Measurements from ENCODE around the gene NDST3.

NDST3 gene

DNA sequence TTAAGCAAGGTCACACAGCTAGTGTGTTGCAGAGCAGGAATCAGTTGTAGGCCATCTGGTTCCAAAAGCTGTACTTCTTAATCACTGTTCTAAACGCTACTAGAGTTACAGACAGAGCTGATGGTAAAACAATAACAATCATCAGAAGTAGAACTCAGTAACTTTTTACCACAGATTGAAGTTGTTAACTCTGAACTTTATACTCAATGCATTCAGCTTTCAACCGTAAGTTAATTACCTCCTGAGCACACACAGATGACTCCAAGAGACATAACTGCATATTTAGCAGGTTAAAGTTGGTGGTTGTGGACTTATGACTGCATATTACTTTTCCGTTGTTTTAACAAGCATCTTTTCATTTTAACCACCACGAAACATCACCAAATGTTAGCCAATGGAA lies 191.2 kb downstream of the NDST3 start:
- Histone ChIP-seq H3K9ac (ENCODE audit: low read length) (no peak overlapping the region), H3K9me2 (replicated peaks; ENCODE audit: insufficient read depth, low read length) (no peaks in the 10 kb centered on the region), H3K4me1 (ENCODE audit: low read length) (no peaks in the 10 kb centered on the region), H3K9me3 (replicated peaks; ENCODE audit: insufficient read depth, low read length) (no peaks in the 10 kb centered on the region), H3F3A (ENCODE audit: insufficient read depth, low read length) (no peaks in the 10 kb centered on the region), H3K4me3 (ENCODE audit: low read length) (no peak overlapping the region), H3K27ac (ENCODE audit: low read length) (no peak overlapping the region), H4K20me1 (ENCODE audit: insufficient read depth, low read length) (no peaks in the 10 kb centered on the region), H3K4me2 (ENCODE audit: low read depth, low read length) (no peak overlapping the region), H3K36me3 (replicated peaks; ENCODE audit: insufficient read depth, low read length) (no peaks in the 10 kb centered on the region), H3K27me3 (replicated peaks; ENCODE audit: insufficient read depth, low read length) (no peaks in the 10 kb centered on the region), H2AFZ (ENCODE audit: low read length) (no peak overlapping the region), H3K79me2 (ENCODE audit: low read length) (no peaks in the 10 kb centered on the region)
- no peak for DNase-seq
- TF ChIP-seq EZH2phosphoT487 (IDR thresholded peaks at IDR 0.05; ENCODE audit: low read length) (no peak), EZH2 (optimal IDR thresholded peaks at IDR 0.05; ENCODE audit: low read depth, low read length) (no peak)
- TF ChIP-seq, protein P1, sequence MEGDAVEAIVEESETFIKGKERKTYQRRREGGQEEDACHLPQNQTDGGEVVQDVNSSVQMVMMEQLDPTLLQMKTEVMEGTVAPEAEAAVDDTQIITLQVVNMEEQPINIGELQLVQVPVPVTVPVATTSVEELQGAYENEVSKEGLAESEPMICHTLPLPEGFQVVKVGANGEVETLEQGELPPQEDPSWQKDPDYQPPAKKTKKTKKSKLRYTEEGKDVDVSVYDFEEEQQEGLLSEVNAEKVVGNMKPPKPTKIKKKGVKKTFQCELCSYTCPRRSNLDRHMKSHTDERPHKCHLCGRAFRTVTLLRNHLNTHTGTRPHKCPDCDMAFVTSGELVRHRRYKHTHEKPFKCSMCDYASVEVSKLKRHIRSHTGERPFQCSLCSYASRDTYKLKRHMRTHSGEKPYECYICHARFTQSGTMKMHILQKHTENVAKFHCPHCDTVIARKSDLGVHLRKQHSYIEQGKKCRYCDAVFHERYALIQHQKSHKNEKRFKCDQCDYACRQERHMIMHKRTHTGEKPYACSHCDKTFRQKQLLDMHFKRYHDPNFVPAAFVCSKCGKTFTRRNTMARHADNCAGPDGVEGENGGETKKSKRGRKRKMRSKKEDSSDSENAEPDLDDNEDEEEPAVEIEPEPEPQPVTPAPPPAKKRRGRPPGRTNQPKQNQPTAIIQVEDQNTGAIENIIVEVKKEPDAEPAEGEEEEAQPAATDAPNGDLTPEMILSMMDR (IDR thresholded peaks at IDR 0.05; ENCODE audit: low read length): no peak

DNA sequence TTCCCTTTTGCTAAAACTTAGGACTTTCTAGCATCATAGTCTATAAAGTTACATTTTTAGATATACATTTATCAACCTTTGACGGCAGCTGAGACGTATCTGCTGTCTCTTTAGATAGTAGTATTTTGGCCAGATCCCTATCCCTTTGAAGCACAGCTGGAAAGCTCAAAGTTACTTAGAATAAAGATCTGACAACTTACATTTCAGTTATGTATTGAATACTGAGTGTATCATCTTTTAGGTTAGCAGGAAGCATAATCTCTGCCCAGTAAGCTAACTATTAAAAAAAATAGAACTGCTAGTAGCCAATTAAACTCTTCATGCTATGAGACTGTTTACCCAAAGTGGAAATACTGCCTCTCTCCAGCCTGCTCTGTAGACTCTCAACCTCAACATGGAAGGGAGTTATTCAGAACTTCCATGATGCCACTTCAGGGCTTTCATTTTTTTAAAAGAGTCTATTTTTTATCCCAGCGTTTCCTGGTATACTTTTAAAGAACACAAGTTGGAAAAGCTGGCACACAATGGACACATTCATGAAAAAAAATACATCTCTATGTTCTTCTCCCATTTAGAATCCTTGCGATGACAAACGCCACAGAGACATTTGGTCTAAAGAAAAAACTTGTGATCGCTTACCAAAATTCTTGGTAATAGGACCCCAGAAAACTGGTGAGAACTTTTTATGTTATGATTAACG lies 192.2 kb downstream of the NDST3 start:
- no peak overlapping the region for H3K27ac ChIP-seq (ENCODE audit: low read length)
- no peaks in the 10 kb centered on the region for H3K36me3 ChIP-seq (replicated peaks; ENCODE audit: insufficient read depth, low read length)
- no peaks in the 10 kb centered on the region for H3K79me2 ChIP-seq (ENCODE audit: low read length)
- no peak for DNase-seq
- no peaks in the 10 kb centered on the region for H4K20me1 ChIP-seq (ENCODE audit: insufficient read depth, low read length)
- no peak overlapping the region for H3K9ac ChIP-seq (ENCODE audit: low read length)
- H3K4me3 ChIP-seq (ENCODE audit: low read length): no peak overlapping the region
- no peaks in the 10 kb centered on the region for H3K27me3 ChIP-seq (replicated peaks; ENCODE audit: insufficient read depth, low read length)
- TF ChIP-seq EZH2phosphoT487 (IDR thresholded peaks at IDR 0.05; ENCODE audit: low read length) (no peak), EZH2 (optimal IDR thresholded peaks at IDR 0.05; ENCODE audit: low read depth, low read length) (no peak)
- TF ChIP-seq, protein P1 (IDR thresholded peaks at IDR 0.05; ENCODE audit: low read length): no peak
- no peak overlapping the region for H3K4me2 ChIP-seq (ENCODE audit: low read depth, low read length)
- no peak overlapping the region for H2AFZ ChIP-seq (ENCODE audit: low read length)
- H3K9me3 ChIP-seq (replicated peaks; ENCODE audit: insufficient read depth, low read length): no peaks in the 10 kb centered on the region
- no peaks in the 10 kb centered on the region for H3F3A ChIP-seq (ENCODE audit: insufficient read depth, low read length)
- H3K4me1 ChIP-seq (ENCODE audit: low read length): no peaks in the 10 kb centered on the region
- H3K9me2 ChIP-seq (replicated peaks; ENCODE audit: insufficient read depth, low read length): no peaks in the 10 kb centered on the region

DNA sequence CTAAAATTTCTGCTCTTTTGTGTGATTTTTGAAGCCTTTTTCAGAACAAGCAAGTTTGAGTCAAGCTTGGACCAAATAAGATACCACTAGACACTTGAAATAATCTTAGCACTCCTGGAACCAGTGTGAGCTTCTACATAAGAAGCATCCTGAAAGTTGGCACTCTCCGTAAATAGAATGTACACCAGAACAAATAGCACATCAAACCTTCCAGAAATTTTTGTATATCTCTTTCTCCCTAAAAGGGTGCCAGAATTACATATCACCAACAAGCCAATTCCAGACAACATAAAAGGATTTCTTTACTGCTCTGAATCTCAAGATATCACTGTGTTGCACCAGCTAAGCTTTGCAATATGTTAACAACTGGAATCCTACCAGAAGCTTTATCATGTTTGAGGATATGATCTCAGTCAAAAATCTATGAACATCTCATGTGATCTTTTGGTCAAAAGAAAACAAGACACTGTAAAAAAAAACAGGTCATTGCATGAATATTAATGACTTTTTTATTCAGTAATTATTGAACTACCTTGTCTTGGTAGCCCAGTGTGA lies 201.4 kb downstream of the NDST3 start:
- H3K9ac ChIP-seq (ENCODE audit: low read length): no peak overlapping the region
- no peak overlapping the region for H3K27ac ChIP-seq (ENCODE audit: low read length)
- H2AFZ ChIP-seq (ENCODE audit: low read length): no peak overlapping the region
- H3K36me3 ChIP-seq (replicated peaks; ENCODE audit: insufficient read depth, low read length): no peaks in the 10 kb centered on the region
- no peaks in the 10 kb centered on the region for H3K4me1 ChIP-seq (ENCODE audit: low read length)
- TF ChIP-seq EZH2 (optimal IDR thresholded peaks at IDR 0.05; ENCODE audit: low read depth, low read length) (no peak), EZH2phosphoT487 (IDR thresholded peaks at IDR 0.05; ENCODE audit: low read length) (no peak)
- TF ChIP-seq, protein P1 (IDR thresholded peaks at IDR 0.05; ENCODE audit: low read length): no peak
- no peak overlapping the region for H3K4me2 ChIP-seq (ENCODE audit: low read depth, low read length)
- H4K20me1 ChIP-seq (ENCODE audit: insufficient read depth, low read length): no peaks in the 10 kb centered on the region
- DNase-seq: no peak
- H3K4me3 ChIP-seq (ENCODE audit: low read length): no peak overlapping the region
- no peaks in the 10 kb centered on the region for H3K79me2 ChIP-seq (ENCODE audit: low read length)
- no peaks in the 10 kb centered on the region for H3F3A ChIP-seq (ENCODE audit: insufficient read depth, low read length)
- no peaks in the 10 kb centered on the region for H3K9me3 ChIP-seq (replicated peaks; ENCODE audit: insufficient read depth, low read length)
- no peaks in the 10 kb centered on the region for H3K9me2 ChIP-seq (replicated peaks; ENCODE audit: insufficient read depth, low read length)
- no peaks in the 10 kb centered on the region for H3K27me3 ChIP-seq (replicated peaks; ENCODE audit: insufficient read depth, low read length)
